LNCaP clone FGC (cell line): ENCODE results near the gene NPW.

Experiments used
- DNase-seq: peaks from one replicate; pipeline ENCODE4 v3.0.0-alpha.2; 2011; ENCODE audit warnings: low read depth
- H3K4me3 ChIP-seq: 2 replicates; pipeline ENCODE4 v1.5.1; 2011; ENCODE audit warnings: mild to moderate bottlenecking, low read depth, low read length, control low read depth
- CTCF ChIP-seq: IDR thresholded peaks from 2 replicates; pipeline ENCODE4 v1.5.1; 2012; ENCODE audit warnings: mild to moderate bottlenecking; ENCODE audit not compliant: control insufficient read depth, insufficient read depth; ENCODE audit errors: extremely low read depth

Gene NPW

GRCh38 chr16:2034696-2035430 lies 15.3 kb downstream of the NPW start:
- DNase-seq, result no peak
- TF ChIP-seq CTCF, result no peak
- H3K4me3 ChIP-seq, result no peak overlapping the region

- no peak for TF ChIP-seq CTCF
- no peak for DNase-seq
- no peak overlapping the region for H3K4me3 ChIP-seq
Measured at GRCh38 chr16:2035431-2036199, 16.0 kb downstream of the NPW start.

GRCh38 chr16:2036200-2036966 lies 16.8 kb downstream of the NPW start:
- no peak overlapping the region for H3K4me3 ChIP-seq
- TF ChIP-seq CTCF, result no peak
- no peak for DNase-seq

GRCh38 chr16:2037115-2037514 lies 17.5 kb downstream of the NPW start:
- no peak for TF ChIP-seq CTCF
- no peak overlapping the region for H3K4me3 ChIP-seq
- DNase-seq, result no peak

GRCh38 chr16:2037647-2038381 lies 18.2 kb downstream of the NPW start:
- TF ChIP-seq CTCF, result no peak
- no peak for DNase-seq
- H3K4me3 ChIP-seq, result no peak overlapping the region
